Hematopoietic multipotent progenitor cell treated with erythropoietin and hydrocortisone succinate and interleukin-3 and kit ligand, for 17 days (in vitro differentiated cells): ENCODE data around the gene PTAR1.

Source experiments
- DNase-seq: peaks from one replicate; pipeline ENCODE4 v3.0.0-alpha.2; 2015; ENCODE audit warnings: low spot score

The PTAR1 gene

DNA sequence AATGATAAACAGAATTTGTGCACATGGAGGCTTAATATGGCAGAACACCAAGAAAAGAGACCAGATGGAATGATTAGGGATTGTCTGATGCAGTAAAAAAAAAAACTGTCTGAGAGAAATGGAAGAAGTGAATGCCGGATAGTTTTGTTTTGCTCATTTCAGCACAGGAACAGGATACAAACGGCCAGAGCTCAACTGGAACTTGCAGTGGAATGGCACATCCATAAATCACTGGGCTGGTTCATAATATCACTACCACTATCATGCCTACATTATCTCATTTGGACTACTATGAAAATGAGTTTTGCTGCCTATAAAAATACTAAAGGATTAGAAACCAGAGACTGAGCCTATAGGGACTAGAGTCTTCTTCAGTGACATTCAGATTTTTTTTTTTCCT is 9.7 kb downstream of the PTAR1 start:
- no peak for DNase-seq

DNA sequence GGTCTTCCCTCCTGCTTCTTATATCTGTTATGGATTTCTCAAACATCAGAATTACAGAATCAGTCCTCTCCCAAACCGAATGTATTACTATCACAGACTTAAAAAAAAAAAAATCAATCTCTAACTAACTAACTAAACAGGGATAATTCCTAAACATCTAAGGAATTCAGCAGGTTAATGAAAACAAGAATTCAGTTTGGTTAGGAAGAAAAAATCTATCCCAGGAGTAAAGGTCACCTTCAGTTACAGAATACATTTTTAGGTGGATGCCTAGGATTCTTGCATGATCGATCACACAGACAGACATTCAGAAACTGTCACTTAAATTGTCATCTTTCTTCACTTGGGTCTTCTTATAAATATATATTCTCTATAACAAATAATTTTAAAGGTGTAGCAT is 11.5 kb downstream of the PTAR1 start:
- DNase-seq = no peak

DNA sequence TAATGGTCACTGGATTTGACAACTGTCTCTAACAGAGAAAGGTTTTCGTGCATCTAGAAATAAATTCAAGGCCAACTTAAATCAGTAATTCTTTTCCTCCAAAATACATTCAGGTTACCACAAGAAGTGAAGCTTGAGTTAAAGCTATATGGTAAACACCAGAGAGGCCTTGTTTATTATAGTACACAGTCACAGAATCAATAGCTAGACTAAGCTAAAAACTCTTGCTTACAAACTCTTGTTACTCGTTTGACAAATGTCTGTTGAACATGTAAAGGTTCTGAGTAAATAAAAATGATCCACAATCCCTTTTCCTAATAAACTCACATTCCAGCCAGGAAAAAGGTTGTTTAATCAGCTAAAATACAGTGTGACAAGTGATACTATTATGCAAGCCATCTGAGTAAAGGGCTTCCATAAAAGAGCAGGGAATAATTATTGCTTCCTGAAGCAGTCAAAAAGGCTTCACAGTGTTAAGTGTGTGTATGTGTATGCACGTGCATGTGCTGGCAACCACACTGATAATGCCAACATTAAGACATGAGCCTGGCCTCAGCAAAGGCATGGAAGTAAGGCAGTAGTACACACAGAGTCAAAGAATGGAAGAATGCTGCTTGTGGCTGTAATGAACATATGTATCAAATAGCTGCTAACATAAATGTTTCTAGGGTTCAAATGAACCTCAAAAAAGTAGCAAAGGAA is 12.8 kb downstream of the PTAR1 start:
- no peak for DNase-seq

DNA sequence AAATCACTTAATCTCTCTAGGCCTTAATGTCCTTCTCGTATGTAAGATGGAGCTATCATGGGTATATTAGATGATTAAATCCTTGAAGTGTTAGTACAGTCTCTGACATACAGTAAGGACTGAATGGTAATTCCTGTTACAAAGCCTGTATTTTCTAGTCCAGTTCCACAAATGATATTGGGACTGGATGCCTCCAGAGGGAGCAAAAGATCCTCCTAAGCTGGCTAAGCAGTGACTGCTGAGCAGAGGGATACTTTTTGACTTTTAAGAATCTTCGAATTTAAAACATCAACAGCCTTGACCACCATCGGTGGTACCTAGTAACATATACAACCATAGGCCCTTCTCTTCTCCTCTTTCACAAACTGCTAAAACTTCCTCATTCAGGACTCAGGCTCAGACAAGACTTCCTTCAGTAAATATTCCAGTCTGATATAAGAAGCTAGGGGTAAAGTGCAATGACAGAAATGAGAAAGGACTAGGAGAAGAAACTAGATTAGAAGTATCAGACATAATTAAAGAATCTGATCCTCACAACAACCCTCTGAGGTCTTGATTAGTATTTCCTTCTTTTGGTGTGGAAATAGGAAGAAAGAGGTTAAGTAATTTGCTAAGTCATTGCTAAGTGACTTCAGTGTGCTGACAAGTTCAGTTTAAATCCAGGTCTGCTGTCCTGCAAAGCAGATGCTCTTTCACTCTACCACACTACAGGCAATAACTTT is 13.9 kb downstream of the PTAR1 start:
- peak; percentile 17 for DNase-seq

DNA sequence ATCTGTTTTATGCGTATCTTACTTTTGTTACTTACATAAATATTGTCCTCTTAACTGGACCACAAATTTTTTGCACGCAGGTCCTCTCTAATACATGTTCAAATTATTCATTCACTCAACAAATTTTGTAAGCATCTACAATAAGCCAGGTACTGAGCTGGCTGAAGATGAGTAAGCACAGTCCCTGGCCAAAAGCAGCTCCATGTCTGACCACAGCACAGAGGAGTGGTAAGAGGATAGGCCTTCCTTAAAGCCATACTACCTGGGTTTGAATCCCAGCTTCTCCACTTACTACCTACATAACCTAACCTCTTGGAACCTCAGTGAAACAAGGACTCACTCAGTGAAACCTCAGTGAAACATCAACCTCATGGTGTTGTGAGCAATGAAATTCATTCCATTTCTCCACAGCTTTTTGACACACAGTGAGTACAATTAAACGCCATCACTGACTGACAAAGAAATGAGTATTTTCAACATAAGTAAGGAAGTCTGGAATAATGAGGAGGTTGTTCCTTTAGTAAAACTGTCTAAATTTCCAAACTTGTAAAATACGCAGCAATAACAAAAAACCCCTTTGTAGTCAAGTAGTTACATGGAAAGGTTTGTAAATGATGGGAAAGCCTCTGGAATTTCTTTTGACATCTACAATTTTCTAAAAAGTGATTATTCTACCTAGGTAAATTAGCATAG is 15.0 kb downstream of the PTAR1 start:
- no peak for DNase-seq

DNA sequence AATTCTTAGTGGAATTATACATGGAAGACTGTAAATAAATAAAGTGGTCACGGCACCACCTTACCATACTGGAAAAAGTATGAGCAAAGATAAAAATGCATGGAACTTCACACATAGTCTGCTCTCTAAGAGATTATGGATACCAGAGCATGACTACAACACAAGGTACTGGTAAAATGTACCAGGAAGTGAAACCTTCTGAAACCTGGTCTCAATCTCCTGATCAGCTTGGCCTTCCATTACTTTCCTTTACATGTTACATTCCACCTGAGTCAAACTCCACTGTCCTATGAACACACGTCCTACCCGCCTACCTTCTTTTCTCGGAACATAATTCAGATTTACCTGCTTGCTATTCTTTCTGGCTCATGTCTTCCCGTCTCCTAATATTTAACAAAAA is 15.9 kb downstream of the PTAR1 start:
- no peak for DNase-seq

DNA sequence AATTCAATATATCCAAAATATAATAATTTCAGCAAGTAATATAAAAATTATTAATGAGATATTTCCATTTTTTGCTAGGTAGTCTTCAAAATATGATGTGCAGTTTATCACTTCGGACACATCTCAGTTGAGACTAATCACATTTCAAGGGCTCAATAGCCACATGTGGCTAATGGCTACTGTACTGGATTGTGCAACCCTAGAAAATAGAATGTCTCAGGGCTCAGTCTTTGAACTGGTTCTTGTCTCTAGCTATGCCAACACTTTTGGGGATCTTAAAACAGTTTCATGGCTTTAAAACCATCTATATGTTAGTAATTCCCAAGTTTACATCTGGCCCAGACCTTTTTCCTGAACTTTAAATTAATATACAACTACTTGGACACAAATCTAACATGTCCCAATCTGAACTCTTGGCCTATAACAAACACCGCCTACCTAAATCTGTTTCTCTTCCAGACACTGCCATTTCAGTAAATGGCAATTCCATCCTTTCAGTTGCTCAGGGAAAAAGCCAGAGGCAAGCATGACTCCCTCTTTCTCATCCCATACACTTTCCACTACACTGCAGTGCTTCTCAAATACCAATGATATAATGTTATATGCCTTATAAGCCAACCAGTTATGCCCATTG is 18.8 kb downstream of the PTAR1 start:
- DNase-seq = no peak

DNA sequence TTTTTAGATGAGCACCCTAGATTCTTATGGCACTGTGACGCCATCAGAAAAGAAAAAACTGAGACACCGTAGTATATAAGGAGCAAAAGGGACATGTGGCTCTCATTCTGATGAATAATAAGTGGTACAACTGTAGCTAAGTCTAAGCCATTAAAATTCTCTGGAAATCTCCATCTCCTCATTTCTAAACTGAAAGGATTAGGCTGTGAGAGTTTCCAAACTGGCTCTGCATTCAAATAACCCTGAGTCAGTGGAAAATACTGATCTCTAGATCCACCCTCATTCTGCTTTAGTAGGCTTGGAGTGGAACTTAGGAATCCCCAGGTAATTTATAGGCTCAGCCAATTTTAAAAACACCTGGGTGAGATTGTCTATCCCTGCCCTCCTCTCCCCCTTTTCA is 28.5 kb downstream of the PTAR1 start:
- DNase-seq = no peak

DNA sequence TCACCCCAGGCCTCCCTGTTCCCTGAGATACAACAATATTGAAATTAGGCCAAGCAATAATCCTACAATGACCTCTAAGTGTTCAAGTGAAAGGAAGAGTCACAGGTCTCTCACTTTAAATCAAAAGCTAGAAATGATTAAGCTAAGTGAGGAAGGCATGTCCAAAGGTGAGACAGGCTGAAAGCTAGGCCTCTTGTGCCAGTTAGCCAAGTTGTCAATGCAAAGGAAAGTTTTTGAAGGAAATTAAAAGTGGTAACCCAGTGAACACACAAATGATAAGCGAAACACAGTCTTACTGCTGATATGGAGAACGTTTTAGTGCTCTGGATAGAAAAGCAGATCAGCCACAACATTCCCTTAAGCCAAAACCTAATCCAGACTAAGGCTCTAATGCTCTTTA is 39.8 kb downstream of the PTAR1 start:
- DNase-seq = no peak

DNA sequence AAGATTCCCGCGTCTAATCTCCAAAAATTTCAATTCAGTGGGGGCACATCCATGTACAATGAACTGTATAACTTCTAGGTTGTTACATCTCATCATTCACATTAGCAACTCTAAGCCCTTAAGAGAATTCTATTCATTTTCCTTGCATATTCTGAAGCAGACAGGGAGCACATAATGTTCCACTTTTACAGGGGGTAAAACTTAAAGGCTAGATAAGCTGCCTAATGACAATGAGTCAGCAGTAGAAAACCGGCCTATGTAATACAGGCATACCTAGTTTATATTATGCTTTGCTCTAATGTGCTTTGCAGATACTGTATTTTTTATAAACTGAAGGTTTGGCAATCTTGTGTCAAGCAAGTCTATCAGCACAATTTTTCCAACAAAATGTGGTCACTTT is 40.4 kb downstream of the PTAR1 start:
- DNase-seq = no peak

DNA sequence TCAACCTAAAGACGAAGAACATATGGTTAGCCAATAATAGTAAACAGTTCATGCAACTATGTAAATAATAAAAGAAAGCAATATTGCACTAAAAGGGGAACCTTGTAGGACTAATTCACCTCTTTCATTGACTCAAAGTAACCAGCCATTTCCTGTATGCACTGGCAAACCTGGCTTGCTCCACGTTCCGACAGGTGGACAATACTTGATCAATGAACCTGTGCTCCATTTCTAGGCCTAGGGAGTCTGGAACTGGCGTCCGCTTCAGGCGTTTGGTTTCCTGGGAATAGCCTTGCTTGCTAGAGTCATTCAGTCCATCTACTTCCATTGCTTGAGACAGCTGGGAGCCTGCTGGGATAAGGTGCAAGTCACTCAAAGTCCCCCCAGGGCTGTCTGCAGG is 41.6 kb downstream of the PTAR1 start:
- DNase-seq = no peak

DNA sequence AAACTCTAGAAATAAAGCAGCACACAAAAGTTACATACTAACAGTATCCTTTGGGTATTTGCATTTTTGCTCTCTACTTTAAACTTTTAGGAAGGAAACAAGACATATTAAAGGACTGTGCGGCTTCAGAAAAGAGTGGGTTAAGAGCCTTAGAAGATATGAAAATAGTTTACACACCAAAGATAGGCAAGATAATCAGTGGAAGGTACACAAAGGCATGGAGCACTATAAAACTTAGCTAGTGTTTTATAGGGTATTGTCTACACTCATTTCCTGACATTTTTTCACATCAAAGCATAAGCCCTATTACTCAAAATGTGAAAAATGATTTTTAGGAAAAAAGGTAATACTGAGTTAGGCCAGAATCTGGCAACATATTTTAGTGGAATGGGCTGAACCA is 44.0 kb downstream of the PTAR1 start:
- no peak for DNase-seq

DNA sequence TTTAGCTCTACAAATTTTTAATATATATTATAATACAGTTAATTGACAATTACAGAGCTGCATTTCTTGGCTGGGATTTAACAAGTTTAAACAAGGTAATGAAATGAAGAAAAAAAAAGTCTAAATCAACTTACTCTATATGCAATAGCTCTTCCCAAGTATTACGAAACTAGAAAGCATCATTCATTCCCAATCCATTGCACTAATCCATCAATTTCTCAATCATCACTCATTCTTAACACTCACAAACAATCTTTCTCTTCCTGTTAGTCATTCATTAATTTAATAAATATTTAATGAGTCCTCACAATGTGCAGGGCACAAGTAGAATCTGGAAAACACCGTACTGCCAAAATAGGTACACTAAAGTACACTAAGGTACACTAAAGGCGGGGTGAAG is 44.7 kb downstream of the PTAR1 start:
- DNase-seq = no peak

DNA sequence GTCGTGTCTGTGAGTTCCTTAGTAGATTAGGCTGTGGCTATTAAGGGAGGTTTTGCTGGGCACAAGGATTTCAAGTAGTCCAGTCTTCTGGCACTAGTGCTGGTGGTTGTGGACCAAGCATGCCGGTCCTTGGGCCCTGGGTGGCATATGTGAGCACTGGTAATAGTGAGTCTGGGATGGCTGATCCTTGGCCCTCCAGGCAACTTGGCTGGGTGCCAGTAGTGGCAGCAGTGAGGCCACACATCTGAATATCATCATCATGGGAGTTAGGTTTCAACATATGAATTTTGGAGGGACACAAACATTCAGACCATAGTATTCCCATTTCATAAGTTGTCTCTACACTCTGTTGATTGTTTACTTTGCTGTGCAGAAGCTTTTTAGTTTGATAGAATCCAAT is 62.3 kb downstream of the PTAR1 start:
- no peak for DNase-seq

DNA sequence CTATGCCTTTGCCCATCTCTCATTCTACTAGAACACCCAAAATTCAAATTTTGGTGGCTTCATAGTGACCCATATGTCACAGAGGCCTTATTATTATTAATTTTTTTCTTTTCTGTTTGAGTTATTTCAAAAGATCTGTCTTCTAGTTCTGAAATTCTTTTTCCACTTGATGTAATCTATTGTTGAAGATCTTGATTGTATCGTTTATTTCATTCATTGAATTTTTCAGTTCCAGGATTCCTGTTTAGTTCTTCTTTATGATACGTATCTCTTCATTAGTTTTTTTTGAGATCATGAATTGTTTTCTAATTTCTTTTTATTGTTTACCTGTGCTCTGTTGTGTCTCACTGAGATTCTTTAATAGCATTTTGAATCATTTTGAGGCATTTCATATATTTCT is 63.0 kb downstream of the PTAR1 start:
- no peak for DNase-seq

DNA sequence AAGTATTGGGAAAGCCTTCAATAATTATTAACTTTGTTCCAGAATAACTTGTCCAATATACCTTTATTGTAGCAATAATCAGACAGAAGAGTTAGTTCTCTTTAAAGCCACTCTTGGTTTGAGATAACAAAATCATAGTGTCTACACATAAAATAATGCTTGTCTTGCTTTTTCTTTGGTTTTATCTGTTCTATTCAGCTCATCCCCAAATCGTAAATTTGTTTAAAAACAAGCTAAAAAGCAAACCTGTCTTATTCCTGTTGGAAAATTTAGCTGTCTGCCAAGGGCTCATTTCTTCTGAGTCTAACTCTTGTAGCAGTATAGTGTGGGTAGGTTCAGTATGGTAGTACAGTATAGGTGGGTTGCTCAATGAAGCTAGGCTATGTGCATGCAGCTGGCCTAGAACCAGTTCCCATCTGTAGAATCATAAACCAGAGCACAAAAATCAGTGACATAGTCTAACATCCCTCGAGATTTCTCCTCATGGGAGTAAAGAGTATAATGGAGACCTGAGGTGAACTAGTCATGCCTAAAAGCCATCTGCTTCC is 69.7 kb downstream of the PTAR1 start:
- DNase-seq = no peak

DNA sequence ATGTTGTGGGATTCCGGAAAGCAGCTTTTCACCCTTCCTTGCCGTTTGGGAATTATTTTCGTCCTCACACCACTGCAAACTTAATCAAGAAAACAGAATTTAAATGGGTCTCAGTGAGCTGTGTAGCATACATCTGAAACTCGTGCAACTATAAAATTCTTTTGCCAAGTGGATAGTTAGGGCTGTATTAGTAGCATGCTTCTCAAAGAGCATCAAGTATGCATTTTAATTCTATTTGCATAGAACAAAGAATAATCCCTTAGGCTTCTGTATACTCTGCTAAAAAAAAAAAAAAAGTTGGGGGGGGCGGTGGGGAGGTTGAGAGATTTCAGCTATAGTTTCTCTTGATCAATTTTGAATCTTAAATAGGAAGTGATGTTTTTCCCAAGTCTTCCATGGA is 75.9 kb downstream of the PTAR1 start:
- DNase-seq = no peak

DNA sequence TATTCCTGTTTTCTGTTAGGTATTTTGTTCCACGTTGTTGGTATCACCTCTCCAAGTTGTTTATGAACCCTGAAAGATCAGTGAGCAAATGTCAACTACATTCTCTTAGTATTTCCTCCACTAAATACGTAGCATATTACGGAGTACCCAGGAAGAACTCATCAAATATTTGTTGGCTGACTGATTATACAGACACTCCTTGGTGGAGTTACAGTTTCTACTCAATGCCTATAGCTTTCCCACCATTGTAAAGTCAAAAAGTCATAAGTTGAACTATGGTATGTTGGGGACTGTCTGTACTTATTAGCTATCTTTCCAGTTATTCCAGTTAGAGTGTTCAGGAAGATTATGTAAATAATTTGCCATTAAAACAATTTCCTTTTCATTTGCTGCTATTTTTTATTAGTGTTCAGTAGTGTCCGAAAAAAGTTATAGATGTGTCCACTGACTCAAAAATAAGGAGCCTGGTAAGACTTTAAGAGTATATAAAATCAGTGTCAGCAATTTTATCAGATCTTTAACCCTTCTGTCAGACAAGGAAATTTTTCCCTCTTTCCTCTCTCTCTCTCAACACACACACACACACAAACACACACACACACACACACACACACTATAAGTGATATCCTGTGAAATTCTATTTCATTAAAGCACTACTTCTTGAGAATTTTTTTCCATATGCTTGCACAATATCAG is 80.8 kb downstream of the PTAR1 start:
- no peak for DNase-seq

DNA sequence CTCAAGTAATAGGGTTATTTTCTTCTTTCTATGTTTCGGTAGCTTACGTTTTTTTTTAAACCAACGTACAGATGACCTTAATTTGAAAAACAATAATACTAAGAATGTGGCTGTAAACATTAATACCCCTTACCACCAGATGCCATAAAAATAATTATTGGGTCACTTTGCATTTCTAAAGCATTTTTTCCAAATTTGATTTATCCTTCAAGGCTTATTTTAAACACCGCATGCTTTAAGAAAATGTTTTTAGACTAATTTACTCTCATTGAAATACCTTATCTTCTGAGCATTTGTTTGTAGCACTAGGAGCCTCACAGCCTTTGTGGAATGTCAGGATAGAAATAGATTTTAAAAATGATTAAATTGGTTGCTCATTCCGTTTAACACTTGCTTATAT is 81.9 kb downstream of the PTAR1 start:
- DNase-seq = no peak

DNA sequence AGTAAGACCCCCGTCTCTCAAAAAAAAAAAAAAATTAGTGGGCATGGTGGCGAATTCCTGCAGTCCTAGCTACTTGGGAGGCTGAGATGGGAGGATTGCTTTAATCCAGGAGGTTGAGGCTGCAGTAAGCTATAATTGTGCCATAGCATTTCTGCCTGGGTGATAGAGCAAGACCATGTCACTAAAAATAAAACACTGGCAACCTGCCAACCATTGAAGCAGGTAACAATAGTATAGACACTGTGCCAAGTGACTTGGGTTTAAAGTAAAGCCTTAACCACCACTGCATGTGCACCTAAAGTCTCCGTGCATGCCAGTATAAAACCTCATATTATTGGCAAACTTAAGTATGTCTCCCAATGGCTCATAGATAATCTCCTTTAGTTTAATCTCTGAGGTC is 84.2 kb downstream of the PTAR1 start:
- no peak for DNase-seq

DNA sequence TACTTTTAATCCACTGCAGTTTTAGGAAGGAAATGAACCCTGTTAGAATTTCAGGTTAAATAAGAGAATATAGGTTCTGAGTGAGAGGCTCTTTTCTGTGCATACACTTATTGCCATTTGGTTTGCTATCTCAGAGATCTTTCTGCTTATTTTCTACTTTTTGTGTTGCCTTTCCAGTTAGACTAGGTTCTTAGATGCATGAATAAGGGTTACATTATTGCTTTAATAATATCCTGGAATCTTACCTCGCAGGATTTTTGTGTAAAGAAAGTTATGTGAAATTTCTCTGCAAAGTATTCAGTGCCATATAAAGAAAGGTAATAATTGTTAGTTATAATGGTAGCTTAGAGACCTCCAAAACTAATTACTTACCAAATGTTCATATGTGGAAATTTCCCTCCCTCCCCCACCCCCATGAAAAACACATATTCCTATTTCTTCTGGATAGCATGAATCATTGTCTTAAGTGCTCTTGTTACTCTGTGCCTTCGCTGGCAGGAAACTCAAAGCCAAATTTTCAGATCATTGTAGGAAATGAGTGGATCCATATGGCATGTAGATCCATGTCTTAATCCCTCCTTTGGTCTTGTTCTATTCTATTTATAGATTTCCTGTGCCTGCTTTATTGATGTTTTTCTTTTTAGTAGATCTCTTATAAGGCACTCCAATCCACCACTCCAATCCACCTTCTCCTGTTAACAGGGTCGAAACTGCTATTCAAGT is 84.9 kb downstream of the PTAR1 start:
- no peak for DNase-seq
